Epithelial cell of proximal tubule (primary cell): ENCODE data around the gene OLIG1. TPM values are rescaled to one million over a fixed set of nuclear protein-coding genes. Genes with fewer than 3 reads are reported as not detected.

ENCODE experiments used
- DNase-seq: peaks from one replicate; pipeline ENCODE4 v3.0.0-alpha.2; 2011; ENCODE audit warnings: low read depth
- H3K4me3 ChIP-seq: 2 replicates; pipeline ENCODE4 v1.5.1; 2011; ENCODE audit warnings: low read depth, mild to moderate bottlenecking, low read length
- total RNA-seq: library from RNA; depleted of rRNA; stranded (reverse); fragments of >200 nt; gene quantifications from 2 replicates; pipeline ENCODE4 v1.2.3, GENCODE V29; 2015
- TF ChIP-seq, protein P1 (sequence below): conservative IDR thresholded peaks from 2 replicates; pipeline ENCODE4 v1.5.1; 2012; ENCODE audit warnings: low read depth, mild to moderate bottlenecking, low read length

Gene OLIG1
- total RNA-seq, 1 donor from 2014 or later, result not detected

DNA sequence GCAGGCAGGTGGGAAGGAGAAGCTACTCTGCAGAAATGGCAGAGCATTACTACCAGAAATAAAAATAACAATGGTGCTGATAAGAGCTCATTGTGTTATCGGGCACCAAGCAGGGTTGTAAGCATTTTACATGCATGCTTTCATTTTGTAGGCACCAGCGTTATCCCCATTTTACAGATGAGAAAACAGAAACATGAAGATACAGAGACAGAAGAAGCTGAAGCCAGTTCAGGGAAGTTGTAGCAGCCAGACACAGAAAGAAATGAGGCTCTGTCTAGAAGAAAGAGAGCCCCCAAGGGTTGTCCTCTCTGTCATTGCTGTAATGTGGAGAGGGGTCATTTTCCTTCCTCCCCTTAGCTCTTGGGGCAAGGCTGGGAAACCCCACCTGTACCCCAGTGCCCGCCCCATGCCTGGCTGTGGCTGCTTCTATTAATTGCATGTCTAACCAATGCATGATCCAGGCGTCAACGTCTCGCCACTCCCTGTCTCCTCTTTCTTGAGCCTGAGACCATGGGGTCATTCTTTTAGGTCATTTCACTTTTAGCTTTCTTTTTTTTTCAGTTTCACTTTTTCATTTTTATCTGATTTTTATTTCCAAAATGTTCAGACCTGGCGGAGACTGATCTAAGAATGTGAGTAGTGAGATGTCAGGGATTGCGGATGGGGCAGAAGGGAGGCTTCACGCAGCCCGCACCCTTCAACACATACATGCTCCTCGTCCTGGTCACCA lies 6.8 kb downstream of the OLIG1 start:
- DNase-seq, result no peak
- TF ChIP-seq, protein P1, sequence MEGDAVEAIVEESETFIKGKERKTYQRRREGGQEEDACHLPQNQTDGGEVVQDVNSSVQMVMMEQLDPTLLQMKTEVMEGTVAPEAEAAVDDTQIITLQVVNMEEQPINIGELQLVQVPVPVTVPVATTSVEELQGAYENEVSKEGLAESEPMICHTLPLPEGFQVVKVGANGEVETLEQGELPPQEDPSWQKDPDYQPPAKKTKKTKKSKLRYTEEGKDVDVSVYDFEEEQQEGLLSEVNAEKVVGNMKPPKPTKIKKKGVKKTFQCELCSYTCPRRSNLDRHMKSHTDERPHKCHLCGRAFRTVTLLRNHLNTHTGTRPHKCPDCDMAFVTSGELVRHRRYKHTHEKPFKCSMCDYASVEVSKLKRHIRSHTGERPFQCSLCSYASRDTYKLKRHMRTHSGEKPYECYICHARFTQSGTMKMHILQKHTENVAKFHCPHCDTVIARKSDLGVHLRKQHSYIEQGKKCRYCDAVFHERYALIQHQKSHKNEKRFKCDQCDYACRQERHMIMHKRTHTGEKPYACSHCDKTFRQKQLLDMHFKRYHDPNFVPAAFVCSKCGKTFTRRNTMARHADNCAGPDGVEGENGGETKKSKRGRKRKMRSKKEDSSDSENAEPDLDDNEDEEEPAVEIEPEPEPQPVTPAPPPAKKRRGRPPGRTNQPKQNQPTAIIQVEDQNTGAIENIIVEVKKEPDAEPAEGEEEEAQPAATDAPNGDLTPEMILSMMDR, result no peak
- H3K4me3 ChIP-seq, result no peak overlapping the region

DNA sequence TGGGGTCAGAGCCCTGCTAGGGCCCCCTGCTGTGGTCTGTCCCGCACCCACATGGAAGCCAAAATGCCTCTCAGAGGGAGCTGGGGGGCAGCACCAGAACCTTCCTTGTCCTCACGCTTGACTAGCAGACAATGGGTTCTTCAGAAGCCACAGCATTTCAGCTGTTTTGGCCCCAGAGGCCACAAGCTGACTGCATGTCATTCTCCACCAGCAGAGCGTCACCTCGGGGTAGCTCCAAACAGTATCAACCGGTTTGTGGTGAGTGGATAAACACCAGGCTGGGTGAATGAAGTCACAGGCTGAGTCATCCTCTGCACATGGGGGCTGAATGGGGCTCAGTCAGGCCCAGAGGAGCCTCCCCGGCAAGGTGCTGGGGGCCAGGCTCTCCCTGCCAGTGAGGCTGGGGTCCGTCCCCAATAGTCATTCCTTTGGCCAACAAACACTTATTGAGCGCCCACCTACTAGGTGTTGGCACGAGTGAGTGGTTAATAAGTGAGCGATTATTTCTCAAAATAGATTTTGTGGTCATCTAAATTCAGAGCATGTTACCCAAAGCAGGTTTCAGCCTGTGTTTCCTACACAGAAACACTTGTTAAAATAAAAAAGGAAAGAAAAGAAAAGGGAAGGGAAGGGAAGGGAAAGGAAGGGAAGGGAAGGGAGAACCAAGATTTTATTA lies 9.1 kb downstream of the OLIG1 start:
- DNase-seq, result peak; percentile 84
- TF ChIP-seq, protein P1, result peak; percentile 24
- H3K4me3 ChIP-seq, result no peak overlapping the region

DNA sequence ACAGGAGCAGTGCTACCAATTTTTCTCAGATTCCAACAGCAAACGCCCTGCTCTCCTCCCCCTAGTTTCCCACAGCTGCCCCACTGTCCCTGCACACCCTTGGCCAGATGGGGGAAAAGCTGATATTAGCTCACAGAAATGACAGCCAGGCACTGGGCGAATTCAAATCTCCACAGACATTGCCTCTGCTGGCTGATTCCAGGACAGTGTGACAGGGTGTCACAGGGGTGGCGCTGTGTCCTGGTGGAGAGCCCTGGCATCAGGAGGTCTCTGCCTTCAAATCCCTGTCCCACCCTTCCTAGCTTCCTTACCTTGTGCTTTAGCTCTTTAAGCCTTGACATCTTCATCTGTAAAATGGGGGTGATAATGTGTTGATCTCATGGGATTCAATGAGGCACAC lies 10.4 kb downstream of the OLIG1 start:
- no peak overlapping the region for H3K4me3 ChIP-seq
- no peak for DNase-seq
- TF ChIP-seq, protein P1, result no peak

DNA sequence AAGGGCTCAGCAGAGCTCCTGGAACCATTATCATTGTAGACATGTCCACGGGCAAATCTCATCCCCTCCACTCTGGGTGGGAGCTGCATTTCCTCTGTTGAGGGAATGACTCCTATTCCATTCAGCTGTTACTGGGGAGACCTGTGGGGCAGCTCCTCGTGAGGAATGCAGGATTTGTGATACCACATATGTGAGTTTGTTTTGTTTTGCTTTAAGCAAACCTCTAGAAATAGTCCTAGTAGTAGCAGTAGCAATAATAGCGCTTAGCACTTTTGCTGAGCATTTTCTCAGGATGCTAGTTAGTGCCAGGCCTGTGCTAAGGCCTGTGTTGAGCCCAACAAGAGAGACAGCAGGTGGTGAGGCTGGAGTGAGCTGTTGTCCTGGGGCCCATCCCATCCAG lies 10.8 kb downstream of the OLIG1 start:
- DNase-seq, result no peak
- TF ChIP-seq, protein P1, result no peak
- no peak overlapping the region for H3K4me3 ChIP-seq

DNA sequence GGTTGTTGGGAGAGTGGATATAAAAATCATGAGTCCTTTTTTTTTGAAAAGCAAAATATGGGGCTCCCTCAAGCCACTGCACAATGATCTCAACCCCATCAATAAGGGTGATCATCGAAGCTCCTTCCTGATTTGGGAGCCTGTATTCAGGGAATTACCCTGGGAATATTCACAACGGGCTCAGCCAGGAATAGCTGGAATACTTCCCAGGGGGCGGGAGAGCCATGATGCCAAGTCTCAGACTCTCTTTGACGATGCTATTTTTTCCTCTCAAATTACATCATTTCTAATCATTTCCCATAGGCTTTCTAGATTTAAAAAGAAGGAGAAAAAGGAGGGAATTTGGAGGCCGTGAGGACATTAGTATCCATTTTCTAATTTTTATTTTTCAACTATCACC lies 18.4 kb downstream of the OLIG1 start:
- no peak for DNase-seq
- no peak overlapping the region for H3K4me3 ChIP-seq
- TF ChIP-seq, protein P1, result no peak

DNA sequence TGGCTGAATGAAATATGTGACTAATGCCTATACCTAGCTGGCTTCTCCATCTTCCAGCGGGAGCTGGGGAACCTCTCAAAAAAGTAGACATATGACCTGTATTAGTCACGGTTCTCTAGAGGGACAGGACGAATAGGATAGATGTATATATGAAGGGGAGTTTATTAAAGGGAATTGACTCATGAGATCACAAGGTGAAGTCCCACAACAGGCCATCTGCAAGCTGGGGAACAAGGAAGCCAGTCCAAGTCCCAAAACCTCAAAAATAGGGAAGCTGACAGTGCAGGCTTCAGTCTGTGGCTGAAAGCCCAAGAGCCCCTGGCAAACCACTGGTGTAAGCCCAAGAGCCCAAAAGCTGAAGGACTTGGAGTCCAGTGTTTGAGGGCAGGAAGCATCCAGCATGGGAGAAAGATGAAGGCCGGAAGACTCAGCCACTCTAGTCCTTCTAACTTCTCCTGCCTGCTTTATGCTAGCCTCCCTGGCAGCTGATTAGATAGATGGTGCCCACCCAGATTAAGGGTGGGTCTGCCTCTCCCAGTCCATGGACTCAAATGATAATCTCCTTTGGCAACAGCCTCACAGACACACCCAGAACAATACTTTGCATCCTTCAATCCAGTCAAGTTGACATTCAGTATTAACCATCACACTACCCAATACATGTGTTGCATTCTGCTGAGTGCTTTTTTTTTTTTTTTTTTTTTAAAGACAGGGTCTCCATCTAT lies 19.6 kb downstream of the OLIG1 start:
- no peak overlapping the region for H3K4me3 ChIP-seq
- TF ChIP-seq, protein P1, result no peak
- no peak for DNase-seq
